ENCODE measurements around the gene DSE. TPM values are rescaled to one million over a fixed set of nuclear protein-coding genes. Genes with fewer than 3 reads are reported as not detected.

Gene DSE
- total and polyA plus RNA-seq, 2 experiments from 2014 or later = 12.7 to 28.1 TPM

GRCh38 chr6:116412270-116412669 lies 41.5 kb downstream of the DSE start:
- H3K27ac ChIP-seq = no peak overlapping the region
- DNase-seq (ENCODE audit: low read depth in 1 of 2, low spot score in 1 of 2) = peak; percentile 28 to 44
- TF ChIP-seq CTCF (IDR thresholded peaks at IDR 0.05; ENCODE audit: low read depth, low read length) = no peak

GRCh38 chr6:116413357-116413756 lies 42.6 kb downstream of the DSE start:
- Histone ChIP-seq H3K4me3 (no peak overlapping the region), H3K36me3 (no peaks in the 10 kb centered on the region), H3K27me3 (no peaks in the 10 kb centered on the region), H3K27ac (no peak overlapping the region), H3K9me3 (ENCODE audit: low read depth) (no peaks in the 10 kb centered on the region), H3K4me1 (ENCODE audit: low read depth) (peaks cover 37% of the 10 kb centered on the region)
- DNase-seq (ENCODE audit: low read depth in 1 of 2, low spot score in 1 of 2) = no peak
- no peak for TF ChIP-seq CTCF (IDR thresholded peaks at IDR 0.05; ENCODE audit: low read depth, low read length)

More at GRCh38 chr6:116412270-116412669, 41.5 kb downstream of the DSE start:
- no peak overlapping the region for H3K4me3 ChIP-seq
- H3K27me3 ChIP-seq = no peaks in the 10 kb centered on the region
- H3K4me1 ChIP-seq (ENCODE audit: low read depth) = peaks cover 38% of the 10 kb centered on the region
- H3K9me3 ChIP-seq (ENCODE audit: low read depth) = no peaks in the 10 kb centered on the region
- no peaks in the 10 kb centered on the region for H3K36me3 ChIP-seq

GRCh38 chr6:116417661-116418060 lies 46.9 kb downstream of the DSE start:
- no peak overlapping the region for H3K4me3 ChIP-seq
- DNase-seq (ENCODE audit: low read depth in 1 of 2, low spot score in 1 of 2) = no peak
- H3K27me3 ChIP-seq = no peaks in the 10 kb centered on the region
- no peak for TF ChIP-seq CTCF (IDR thresholded peaks at IDR 0.05; ENCODE audit: low read depth, low read length)
- no peak overlapping the region for H3K27ac ChIP-seq
- H3K4me1 ChIP-seq (ENCODE audit: low read depth) = peaks cover 7% of the 10 kb centered on the region
- H3K9me3 ChIP-seq (ENCODE audit: low read depth) = no peaks in the 10 kb centered on the region
- no peaks in the 10 kb centered on the region for H3K36me3 ChIP-seq

- Histone ChIP-seq H3K9me3 (ENCODE audit: low read depth) (no peaks in the 10 kb centered on the region), H3K27me3 (no peaks in the 10 kb centered on the region), H3K27ac (no peak overlapping the region), H3K4me3 (no peak overlapping the region), H3K4me1 (ENCODE audit: low read depth) (peaks cover 7% of the 10 kb centered on the region), H3K36me3 (no peaks in the 10 kb centered on the region)
- TF ChIP-seq CTCF (IDR thresholded peaks at IDR 0.05; ENCODE audit: low read depth, low read length) = no peak
- no peak for DNase-seq (ENCODE audit: low read depth in 1 of 2, low spot score in 1 of 2)
These were observed 48.5 kb downstream of the DSE start for GRCh38 chr6:116419069-116419786.

GRCh38 chr6:116420341-116420740 lies 49.6 kb downstream of the DSE start:
- H3K27me3 ChIP-seq = no peaks in the 10 kb centered on the region
- no peak for DNase-seq (ENCODE audit: low read depth in 1 of 2, low spot score in 1 of 2)
- no peak overlapping the region for H3K27ac ChIP-seq
- H3K36me3 ChIP-seq = no peaks in the 10 kb centered on the region
- H3K4me3 ChIP-seq = no peak overlapping the region
- TF ChIP-seq CTCF (IDR thresholded peaks at IDR 0.05; ENCODE audit: low read depth, low read length) = no peak
- no peaks in the 10 kb centered on the region for H3K9me3 ChIP-seq (ENCODE audit: low read depth)
- peaks cover 7% of the 10 kb centered on the region for H3K4me1 ChIP-seq (ENCODE audit: low read depth)

Data from cardiac muscle cell (in vitro differentiated cells and primary cell).